ENCODE data around the gene VPS41.
A peak's percentile ranks its signal among the peaks of the same experiment; 100 is the strongest.
"Not testable (repeated sequence)": the region's sequence is repeated elsewhere in the genome, so short reads cannot be mapped to it uniquely, and the experiment has no call there.

The VPS41 gene

GRCh38 chr7:38908759-38909335 is at the start of gene VPS41:
VPS41 (minus strand) TSS chr7:38909191; CDS start chr7:38909174, 17 bp downstream.
- DNase-seq: peak in 1 of 2 experiments; percentile 57

- DNase-seq: no peak
These were observed 46.9 kb upstream of the VPS41 start for GRCh38 chr7:38955892-38956291.

GRCh38 chr7:38953971-38954370 is 45.0 kb upstream of the VPS41 start:
- DNase-seq: no peak

DNA sequence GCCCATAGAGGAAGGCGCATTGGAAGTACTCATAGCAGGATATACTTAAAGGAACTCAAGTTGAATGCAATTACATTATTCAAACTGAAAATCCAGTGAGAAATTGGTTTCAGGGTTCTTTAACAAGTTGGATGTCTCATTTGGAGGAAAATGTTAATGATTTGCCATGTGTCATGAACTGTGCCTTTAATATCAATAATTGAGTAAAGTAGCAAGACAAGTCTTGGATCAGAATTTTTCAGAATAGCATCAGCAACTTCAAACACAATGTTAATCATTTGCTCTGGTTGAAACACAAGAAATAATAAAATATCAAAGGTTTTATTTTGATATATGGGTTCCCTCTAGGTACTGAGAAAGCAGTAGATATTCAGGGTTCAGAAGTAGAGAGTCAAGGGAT is 44.2 kb upstream of the VPS41 start:
- DNase-seq: no peak

DNA sequence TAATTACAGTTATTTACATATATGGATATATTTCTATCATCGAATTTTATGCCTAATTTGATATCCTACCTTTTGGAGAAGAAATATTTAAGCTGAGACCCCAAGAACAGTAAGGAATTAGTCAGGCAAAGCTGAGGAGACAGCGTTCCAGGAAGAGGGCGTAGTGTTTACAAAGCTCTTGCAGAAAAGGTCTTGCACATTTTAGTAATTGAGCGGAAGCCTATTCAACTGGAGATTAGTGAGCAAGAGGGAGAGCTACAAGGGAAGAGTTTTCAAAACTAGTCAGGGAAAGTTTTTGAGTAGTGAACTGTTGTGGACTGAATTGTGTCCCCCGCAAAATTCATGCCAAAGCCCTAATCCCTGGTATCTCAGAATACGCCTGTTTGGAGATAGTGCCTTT is 42.2 kb upstream of the VPS41 start:
- no peak for DNase-seq

DNA sequence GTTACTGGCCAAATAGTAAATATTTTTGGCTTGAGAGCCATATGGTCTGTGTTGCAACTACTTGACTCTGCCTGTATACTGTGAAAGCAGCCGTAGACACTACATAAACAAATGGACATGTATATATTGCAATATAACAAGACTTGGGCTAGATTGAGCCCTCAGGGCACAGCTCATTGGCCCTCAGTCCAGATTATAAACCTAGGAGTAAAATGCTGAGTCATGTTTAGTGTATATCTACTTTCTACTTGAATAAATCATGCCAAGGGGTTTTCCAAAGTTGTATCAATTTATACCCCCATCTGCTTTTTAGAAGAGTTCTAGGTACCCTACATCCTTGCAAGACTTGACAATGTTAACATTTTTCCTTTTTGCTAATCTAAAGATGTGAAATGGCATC is 41.3 kb upstream of the VPS41 start:
- DNase-seq: no peak

GRCh38 chr7:38947541-38947940 is 38.5 kb upstream of the VPS41 start:
- DNase-seq: not testable (repeated sequence)

GRCh38 chr7:38942431-38943051 is 33.5 kb upstream of the VPS41 start:
- DNase-seq: no peak

DNA sequence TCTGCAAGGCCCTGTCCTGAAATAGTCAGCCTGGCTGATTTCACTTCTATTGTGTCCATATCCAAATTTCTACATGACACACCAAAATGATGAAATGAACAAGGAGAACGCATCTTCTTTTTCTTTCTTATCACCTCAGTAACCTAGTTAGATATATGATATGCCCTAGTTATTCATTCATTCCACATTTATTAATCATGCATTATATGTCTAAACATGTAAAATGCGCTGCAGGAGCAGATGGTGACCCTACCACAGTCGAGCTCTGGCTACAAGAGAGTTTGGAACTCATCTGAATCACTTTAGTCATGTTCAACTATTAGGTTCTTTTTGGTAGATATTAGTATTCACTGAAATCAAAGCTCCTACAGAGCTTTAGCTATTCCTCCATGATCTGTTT is 31.8 kb upstream of the VPS41 start:
- no peak for DNase-seq

DNA sequence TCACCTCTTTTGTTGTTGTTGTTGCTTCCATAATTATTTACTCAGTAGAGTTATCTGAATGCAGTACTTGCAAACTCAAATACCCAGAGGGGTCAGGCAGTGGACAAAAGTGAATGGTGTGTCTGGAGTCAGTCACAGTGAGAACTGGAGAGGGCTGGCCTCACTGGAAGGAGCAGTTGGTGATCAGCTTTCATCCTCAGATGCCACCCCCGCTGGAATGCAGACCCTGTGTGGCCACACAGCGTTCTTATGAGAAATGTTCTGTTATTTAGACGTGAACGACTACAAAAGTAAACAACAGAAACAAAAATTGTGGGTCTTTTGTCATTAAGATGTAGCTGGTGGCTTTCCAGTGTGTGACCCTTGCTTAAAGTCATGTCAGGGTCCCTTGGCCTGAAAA is 29.6 kb upstream of the VPS41 start:
- DNase-seq: no peak

- DNase-seq: no peak
These were observed 29.1 kb upstream of the VPS41 start for GRCh38 chr7:38938001-38938485.

GRCh38 chr7:38936641-38937040 is 27.6 kb upstream of the VPS41 start:
- no peak for DNase-seq

- no peak for DNase-seq
These were observed 25.5 kb upstream of the VPS41 start for GRCh38 chr7:38934536-38934935.

- no peak for DNase-seq
These were observed 25.1 kb upstream of the VPS41 start for GRCh38 chr7:38934051-38934450.

- no peak for DNase-seq
These were observed 23.6 kb upstream of the VPS41 start for GRCh38 chr7:38932509-38933168.

- no peak for DNase-seq
These were observed 20.6 kb upstream of the VPS41 start for GRCh38 chr7:38929460-38930171.

DNA sequence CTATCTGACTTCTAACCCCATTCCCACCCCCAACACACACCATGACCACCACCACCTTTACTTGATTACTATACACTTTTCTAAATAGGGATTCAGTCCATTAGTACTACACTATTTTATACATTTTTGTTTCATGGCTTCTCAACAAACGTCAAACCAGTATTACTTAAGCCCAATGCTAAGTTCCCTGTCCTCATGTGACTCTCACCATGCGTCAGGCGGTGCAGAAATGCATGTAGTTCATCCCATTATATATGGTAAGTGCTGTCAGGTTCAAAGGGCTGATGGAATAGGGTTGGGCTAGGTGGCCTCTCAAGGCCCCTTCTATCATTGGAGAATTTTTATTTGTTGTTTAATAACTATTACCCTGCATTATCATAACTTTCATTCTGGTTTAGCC is 19.5 kb upstream of the VPS41 start:
- no peak for DNase-seq

DNA sequence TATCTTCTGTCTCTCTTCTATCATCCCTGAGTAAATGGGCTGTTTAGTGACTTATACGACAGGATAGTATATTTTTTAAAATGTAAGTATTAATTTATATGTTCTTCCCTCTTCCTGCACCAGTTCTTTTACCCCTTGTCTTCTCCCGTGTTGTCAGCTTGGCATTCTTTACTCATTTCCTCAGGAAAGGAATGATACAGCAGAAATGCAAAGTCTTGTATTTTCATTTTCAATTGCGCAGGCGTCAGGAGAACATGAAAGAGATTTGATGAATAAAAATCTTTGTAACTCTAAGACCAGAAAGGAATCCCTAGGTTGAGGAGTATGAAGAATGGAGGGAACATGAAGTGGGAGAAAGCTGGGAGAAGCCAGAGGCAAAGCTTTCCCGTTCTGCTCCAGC is 18.8 kb upstream of the VPS41 start:
- no peak for DNase-seq

DNA sequence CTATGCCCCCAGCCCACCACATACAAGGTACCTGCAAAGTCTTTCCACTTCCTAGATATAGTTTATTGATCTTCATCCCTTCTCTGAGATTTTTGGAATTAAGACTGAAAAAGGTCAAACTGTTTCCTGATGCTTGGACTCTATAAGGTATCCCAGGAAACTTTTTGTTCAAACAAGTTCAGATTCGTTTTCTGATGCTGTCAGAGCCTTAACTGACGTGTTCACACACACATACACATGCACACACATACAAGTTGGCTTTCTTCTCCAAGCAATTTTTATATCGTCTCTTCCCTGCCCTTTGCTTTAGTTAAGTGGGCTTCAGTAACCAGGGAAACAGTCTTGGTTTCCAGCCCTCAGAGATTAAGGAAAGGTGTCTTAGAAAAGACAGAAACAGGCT is 11.7 kb upstream of the VPS41 start:
- no peak for DNase-seq

DNA sequence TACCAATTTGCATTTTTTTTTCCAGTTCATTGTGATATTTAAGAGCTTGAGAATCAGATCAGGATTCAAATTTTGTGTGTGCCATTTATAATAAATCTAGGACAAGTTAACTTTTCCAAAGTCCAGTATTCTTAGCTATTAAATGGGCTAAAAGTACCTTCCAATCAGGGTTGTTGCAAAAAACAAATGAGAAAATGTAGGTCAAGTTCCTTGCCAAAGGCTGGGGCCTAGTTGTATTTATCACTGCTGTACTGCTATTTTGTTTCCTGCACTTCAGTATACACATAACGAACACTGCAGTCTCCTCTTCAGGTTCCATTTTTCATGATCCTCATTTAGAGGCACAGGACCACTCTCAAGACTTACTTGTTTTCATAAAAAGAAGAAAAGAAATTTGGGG is 7.4 kb upstream of the VPS41 start:
- no peak for DNase-seq

- DNase-seq: no peak
These were observed 879 bp upstream of the VPS41 start for GRCh38 chr7:38909870-38910269.

DNA sequence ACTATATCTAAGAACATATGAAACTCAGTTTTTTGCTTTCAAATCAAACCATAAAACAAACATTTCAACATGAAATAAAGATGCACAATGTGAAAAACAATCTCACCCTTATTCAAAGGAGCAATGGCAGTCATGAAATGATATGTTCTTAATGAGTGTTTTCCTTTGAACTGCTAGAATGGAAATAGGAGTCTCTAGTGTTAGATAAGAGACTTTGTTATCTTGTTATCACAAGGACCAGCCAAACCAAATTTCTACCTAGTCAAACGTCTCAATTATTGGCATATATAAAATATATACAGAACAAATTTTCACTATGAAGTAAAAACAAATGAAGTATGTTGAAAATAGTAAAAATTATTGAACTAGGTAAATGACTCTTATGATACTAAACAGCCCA is 1.2 kb downstream of the VPS41 start:
- no peak for DNase-seq

DNA sequence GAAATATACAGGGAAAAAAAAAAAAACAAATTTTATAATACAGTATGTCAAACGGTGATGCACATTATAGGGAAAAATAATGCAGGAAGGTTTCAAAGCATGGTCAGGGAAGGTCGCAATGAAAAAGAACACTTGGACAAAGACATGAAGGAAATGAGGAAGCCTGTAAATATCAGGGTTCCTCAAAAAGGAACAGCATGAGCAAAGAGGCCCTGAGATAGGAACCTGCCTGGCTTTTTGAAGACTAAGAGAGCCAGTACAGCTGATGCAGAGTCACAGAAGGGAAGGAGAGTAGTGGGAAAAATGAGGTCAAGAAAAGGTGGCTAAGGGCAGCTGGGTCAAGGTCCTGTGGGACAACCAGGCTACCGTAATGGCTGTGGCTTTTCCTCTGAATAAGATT is 1.9 kb downstream of the VPS41 start:
- DNase-seq: no peak

All from cerebellar nuclear complex (tissue), 1 donor.